Dedifferentiated amniotic fluid mesenchymal stem cell (primary cell): ENCODE data around the gene HS6ST1.

Source experiments
- DNase-seq: peaks from one replicate; pipeline ENCODE4 v3.0.0-alpha.2; 2016; ENCODE audit errors: extremely low spot score

Gene HS6ST1

GRCh38 chr2:128282246-128282975 is 36.3 kb downstream of the HS6ST1 start:
- no peak for DNase-seq

- DNase-seq = no peak
Observed at GRCh38 chr2:128281852-128282245, 36.8 kb downstream of the HS6ST1 start.

GRCh38 chr2:128280901-128281321 is 37.8 kb downstream of the HS6ST1 start:
- DNase-seq = no peak

GRCh38 chr2:128280158-128280871 is 38.4 kb downstream of the HS6ST1 start:
- DNase-seq = no peak

GRCh38 chr2:128279786-128280157 is 38.9 kb downstream of the HS6ST1 start:
- no peak for DNase-seq

- DNase-seq = no peak
Observed at GRCh38 chr2:128279009-128279408, 39.7 kb downstream of the HS6ST1 start.

- no peak for DNase-seq
Observed at GRCh38 chr2:128277961-128278681, 40.5 kb downstream of the HS6ST1 start.

GRCh38 chr2:128276878-128277675 is 41.6 kb downstream of the HS6ST1 start:
- no peak for DNase-seq

- DNase-seq = no peak
Observed at GRCh38 chr2:128275498-128276045, 43.1 kb downstream of the HS6ST1 start.

- DNase-seq = no peak
Observed at GRCh38 chr2:128274218-128274617, 44.5 kb downstream of the HS6ST1 start.

GRCh38 chr2:128273469-128274081 is 45.1 kb downstream of the HS6ST1 start:
- DNase-seq = no peak

GRCh38 chr2:128272601-128273468 is 45.8 kb downstream of the HS6ST1 start:
- no peak for DNase-seq

- DNase-seq = no peak
Observed at GRCh38 chr2:128271911-128272600, 46.6 kb downstream of the HS6ST1 start.

GRCh38 chr2:128271597-128271910 is 47.1 kb downstream of the HS6ST1 start:
- no peak for DNase-seq

GRCh38 chr2:128270672-128271596 is 47.7 kb downstream of the HS6ST1 start:
- DNase-seq = no peak

GRCh38 chr2:128269990-128270671 is 48.5 kb downstream of the HS6ST1 start:
- DNase-seq = no peak

- DNase-seq = no peak
Observed at GRCh38 chr2:128269063-128269989, 49.3 kb downstream of the HS6ST1 start.
